Anterior cingulate cortex (tissue), 58 donors: ENCODE results near the gene ASAP2.

Experiments used
- DNase-seq, 58 donors: peaks; one replicate each; lab custom pipeline; 2025; lab: John Stamatoyannopoulos, UW

Gene ASAP2

DNA sequence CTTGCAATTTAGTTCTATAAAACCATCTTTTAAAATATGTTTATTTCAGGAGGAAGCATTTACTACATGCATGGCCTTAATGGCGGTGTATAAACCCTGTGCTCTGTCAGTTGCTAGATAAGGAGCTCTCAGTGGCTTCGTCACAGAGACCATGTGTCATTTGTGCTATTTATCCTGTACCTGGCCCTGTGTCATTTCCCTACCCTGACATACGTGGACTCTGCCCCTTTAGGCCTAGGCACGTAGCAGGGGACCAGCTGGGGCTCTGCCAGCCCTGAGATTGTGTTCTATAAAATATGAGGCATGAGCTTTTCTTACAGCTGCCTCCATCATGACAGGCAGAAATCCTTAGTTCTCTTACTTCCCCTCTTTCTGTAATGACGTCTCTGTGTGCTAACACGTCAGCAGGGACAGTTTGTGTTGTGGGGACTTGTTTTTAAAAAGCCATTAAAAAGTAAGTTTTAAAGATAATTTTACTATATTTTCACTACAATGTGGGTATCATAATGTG lies 128.8 kb downstream of the ASAP2 start:
- no peak for DNase-seq

DNA sequence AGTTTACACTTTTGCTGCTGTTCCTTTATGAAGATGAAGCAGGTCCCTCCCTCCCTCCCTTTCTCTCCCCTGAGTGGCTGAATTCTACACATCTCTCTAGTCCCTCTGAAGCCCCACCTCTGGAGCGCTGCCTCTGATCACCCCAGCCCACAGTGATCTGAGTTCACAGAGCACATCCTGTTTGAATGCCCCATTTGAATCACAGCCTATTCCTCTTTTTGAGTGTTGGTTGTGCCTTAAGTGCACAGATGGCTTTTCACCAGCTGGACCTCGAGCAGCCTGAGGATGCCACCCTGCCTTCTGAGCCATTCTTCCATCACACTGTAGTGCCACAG lies 129.6 kb downstream of the ASAP2 start:
- DNase-seq = no peak

- DNase-seq = peak in 2 of 58 donors; percentile 16 to 78
These were observed 130.1 kb downstream of the ASAP2 start for GRCh38 chr2:9336576-9337314.

DNA sequence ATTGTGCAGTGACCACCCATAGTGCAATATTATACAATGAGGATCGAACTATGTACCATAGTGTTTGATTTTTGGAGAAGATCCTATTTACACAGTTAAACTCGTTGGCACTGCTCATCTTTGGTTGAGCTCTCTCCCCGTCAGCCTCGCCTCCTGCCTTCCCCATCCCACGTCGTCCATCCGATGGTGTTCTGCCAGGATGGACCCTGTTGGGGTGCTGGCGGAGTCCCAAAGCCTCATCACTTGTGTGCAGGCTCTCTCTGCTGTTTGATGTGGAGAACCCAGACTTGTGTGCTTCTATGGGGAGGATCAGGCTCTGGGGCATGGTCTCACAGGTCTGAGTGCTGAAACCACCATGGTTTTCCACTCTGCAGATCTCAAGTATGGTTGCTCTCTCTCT lies 131.3 kb downstream of the ASAP2 start:
- no peak for DNase-seq

GRCh38 chr2:9341337-9341887 lies 134.8 kb downstream of the ASAP2 start:
- peak in 1 of 58 donors; percentile 41 for DNase-seq

- no peak for DNase-seq
These were observed 136.0 kb downstream of the ASAP2 start for GRCh38 chr2:9342659-9343058.

DNA sequence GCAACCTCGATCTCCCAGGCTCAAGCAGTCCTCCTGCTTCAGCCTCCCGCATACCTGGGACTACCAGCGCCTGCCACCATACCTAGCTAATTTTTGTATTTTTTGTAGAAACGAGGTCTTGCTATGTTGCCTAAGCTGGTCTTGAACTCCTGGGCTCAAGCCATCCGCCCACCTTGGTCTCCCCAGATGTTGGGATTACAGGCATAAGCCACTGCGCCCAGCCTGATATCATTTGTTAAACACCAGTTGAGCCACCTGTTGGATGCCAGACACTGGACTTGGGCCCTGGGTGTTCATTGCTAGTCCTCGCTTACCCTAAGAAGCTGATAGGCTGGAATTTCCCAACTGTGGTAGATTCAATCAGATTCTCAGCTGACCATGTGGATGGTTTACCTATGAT lies 136.9 kb downstream of the ASAP2 start:
- DNase-seq = no peak

GRCh38 chr2:9344434-9344833 lies 137.8 kb downstream of the ASAP2 start:
- no peak for DNase-seq

DNA sequence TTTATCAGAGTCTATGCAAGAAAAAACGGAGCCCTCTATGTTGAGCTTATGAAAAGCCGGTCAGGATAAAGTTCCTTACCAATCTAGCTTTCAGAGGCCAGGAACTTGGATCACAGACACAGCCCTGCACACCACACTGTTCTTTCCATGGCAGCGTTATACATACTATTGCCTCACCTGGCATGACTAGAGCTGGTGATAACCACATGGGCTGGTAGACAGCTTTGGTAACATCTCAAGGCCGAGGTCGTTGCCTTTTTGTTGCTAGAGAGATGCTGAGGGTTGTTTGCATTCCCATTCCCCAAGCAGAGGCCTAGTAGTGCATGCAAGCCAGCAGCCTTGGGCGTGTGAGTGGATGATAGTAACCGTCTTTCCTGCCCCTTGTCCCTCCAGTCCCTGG lies 138.7 kb downstream of the ASAP2 start:
- DNase-seq = no peak

- no peak for DNase-seq
These were observed 139.4 kb downstream of the ASAP2 start for GRCh38 chr2:9345997-9346396.

DNA sequence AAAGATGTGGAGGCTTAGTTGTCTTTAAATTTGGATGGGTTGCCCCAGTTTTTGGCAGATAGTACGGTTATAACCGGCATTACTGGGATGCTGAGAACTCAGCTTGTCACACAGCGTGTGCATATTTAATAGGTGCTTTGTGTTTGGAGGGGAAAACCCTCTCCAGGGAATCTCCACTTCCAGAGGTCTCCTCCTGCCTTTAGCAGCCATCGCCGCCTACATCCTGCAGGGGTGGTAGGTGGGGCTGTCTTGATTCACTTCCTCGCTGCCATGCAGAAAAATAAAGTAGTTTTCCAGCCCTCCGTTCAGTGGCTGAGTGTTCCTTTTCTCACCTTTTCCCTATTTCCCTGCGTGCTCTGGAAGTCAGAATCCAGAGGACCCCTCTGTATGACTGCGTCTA lies 140.3 kb downstream of the ASAP2 start:
- DNase-seq = no peak

DNA sequence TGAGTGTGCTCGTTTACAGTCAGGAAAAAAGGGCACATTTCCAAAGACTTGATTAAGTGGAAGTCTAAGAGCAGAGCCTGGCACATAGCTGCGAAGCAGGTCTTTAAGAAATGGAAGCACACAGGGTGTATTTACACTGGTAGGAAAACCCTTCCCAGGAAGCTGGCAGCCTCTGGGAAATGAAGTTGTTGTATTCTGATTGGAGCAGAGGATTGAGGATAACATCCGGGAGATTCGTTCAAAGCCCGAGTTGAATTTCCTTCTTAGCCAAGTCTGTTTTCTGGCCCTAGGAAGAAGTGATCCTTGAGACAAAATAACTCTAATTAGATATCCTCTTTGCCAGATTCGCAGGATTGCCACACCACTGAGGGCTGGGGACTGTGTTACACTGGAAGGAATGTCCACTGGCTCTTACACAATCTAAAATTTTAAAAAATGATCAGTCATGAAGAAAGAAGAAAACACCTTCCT lies 140.8 kb downstream of the ASAP2 start:
- peak in 6 of 58 donors; percentile 12 to 57 (median 24) for DNase-seq

- no peak for DNase-seq
These were observed 147.7 kb downstream of the ASAP2 start for GRCh38 chr2:9354318-9354717.

GRCh38 chr2:9355270-9355669 lies 148.7 kb downstream of the ASAP2 start:
- peak in 1 of 58 donors; percentile 11 for DNase-seq

GRCh38 chr2:9355716-9356115 lies 149.1 kb downstream of the ASAP2 start:
- no peak for DNase-seq

- DNase-seq = no peak
These were observed 149.6 kb downstream of the ASAP2 start for GRCh38 chr2:9356261-9356660.

- DNase-seq = no peak
These were observed 152.2 kb downstream of the ASAP2 start for GRCh38 chr2:9358846-9359245.

DNA sequence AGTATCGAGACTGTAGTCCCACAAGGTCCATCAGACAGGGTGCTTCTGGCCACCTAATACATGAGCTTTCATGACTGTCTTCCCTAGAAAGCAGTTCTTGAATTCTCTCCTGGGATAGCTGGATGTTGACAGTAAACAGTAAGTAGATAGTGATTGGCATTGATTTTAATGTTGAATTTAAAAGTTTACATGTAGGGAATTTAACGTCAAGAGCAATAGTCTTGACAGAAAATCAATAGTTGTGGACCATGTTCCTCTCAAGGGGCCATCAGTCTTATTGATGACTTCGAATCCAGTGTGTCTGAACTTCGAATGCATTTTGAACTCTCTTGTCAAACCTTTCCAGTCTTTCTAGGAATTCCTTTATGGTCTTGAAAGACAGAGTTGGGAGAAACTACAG lies 152.9 kb downstream of the ASAP2 start:
- no peak for DNase-seq

GRCh38 chr2:9360110-9360509 lies 153.5 kb downstream of the ASAP2 start:
- DNase-seq = no peak

DNA sequence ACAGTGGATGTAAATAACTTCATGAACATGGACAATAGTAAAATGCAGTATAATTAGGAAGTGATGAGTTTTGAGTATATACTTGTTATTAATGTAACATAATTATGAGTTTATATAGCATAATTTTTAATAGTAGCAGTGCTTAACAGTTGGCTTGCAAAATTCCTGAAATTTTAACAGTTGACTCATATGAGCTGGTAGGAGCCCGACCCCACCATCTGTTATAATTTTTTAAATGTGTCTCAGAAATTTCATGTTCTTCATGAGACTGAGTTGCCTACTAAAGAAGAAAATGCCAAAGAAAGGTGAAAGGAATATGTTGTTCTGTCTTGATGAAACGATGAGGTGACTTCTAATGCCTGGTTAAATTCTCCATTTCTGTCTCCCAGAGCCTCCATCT lies 154.1 kb downstream of the ASAP2 start:
- DNase-seq = no peak

GRCh38 chr2:9364373-9364772 lies 157.8 kb downstream of the ASAP2 start:
- no peak for DNase-seq

DNA sequence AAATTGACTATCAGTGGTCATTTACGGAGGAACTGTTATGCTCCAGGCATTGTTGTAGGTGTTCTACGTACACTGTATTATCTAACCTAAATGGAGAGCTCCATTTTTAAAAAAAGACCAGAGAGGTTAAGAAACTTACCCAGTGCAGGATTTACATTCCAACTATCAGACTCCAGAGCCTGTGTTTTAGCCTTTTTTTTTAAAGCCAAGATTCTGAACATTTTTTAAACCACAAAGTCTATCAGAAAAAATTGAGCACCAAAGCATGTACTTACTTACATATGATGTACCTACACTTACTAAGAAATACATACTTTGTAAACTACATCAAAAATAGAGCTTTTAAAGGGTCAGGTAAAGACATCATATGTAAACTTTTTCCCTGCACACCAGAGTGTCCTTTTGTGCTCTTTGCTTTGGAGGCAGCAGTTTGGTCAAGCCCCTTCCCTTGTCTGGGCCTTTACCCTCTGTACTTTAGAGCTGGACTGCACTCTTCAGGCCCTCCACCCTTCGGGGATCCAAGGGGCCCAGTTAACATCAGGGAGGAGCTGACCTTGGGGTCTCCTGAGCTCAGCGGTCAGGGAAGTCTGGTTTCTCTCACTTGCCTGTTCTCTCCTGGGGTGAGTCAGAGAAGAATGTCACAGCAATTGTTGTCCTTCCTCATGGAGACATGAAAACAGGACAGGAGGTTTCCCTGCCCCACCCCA lies 158.3 kb downstream of the ASAP2 start:
- no peak for DNase-seq
